ENCODE measurements around the gene ZBTB20.

ZBTB20 gene

DNA sequence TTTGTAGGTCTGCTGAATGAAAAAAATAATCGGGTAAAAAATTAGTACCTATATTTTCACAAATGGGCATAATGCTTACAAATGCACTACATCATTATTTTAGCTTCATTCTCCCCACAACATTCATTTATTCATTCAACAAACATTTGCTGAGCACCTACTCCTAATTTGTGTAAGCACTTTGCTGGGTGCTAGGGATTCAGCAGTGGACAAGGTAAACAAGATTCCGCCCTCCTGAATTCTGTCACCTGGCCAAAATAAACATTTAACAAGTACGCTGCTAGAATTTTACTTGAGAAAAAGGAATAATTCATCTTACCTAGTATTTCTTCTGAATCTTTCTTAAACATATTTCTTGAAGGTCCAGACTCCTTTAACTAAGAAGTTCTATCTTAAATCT is 781.2 kb downstream of the ZBTB20 start:
- Histone ChIP-seq H3K27ac (ENCODE audit: low read depth, low read length) (no peak overlapping the region), H4K20me1 (ENCODE audit: control insufficient read depth, insufficient read depth, low read depth, low read length) (no peaks in the 10 kb centered on the region), H3K9me2 (replicated peaks; ENCODE audit: control insufficient read depth, low read length) (no peaks in the 10 kb centered on the region), H3K4me2 (ENCODE audit: low read length) (no peak overlapping the region), H3K9me3 (ENCODE audit: control insufficient read depth, insufficient read depth, low read length) (no peaks in the 10 kb centered on the region), H3K79me2 (ENCODE audit: control insufficient read depth, low read length) (no peaks in the 10 kb centered on the region), H3K27me3 (ENCODE audit: control insufficient read depth, low read length) (no peaks in the 10 kb centered on the region), H3F3A (ENCODE audit: control insufficient read depth, insufficient read depth) (no peaks in the 10 kb centered on the region), H3K4me3 (ENCODE audit: low read length) (no peak overlapping the region), H3K36me3 (ENCODE audit: control insufficient read depth, low read length) (no peaks in the 10 kb centered on the region), H3K4me1 (ENCODE audit: control insufficient read depth, low read length) (no peaks in the 10 kb centered on the region)
- no peak for TF ChIP-seq EZH2phosphoT487 (IDR thresholded peaks at IDR 0.05; ENCODE audit: borderline replicate concordance, low read length)
- TF ChIP-seq, protein P1, sequence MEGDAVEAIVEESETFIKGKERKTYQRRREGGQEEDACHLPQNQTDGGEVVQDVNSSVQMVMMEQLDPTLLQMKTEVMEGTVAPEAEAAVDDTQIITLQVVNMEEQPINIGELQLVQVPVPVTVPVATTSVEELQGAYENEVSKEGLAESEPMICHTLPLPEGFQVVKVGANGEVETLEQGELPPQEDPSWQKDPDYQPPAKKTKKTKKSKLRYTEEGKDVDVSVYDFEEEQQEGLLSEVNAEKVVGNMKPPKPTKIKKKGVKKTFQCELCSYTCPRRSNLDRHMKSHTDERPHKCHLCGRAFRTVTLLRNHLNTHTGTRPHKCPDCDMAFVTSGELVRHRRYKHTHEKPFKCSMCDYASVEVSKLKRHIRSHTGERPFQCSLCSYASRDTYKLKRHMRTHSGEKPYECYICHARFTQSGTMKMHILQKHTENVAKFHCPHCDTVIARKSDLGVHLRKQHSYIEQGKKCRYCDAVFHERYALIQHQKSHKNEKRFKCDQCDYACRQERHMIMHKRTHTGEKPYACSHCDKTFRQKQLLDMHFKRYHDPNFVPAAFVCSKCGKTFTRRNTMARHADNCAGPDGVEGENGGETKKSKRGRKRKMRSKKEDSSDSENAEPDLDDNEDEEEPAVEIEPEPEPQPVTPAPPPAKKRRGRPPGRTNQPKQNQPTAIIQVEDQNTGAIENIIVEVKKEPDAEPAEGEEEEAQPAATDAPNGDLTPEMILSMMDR (IDR thresholded peaks at IDR 0.05; ENCODE audit: low read depth, low read length, poor library complexity, severe bottlenecking) = no peak

DNA sequence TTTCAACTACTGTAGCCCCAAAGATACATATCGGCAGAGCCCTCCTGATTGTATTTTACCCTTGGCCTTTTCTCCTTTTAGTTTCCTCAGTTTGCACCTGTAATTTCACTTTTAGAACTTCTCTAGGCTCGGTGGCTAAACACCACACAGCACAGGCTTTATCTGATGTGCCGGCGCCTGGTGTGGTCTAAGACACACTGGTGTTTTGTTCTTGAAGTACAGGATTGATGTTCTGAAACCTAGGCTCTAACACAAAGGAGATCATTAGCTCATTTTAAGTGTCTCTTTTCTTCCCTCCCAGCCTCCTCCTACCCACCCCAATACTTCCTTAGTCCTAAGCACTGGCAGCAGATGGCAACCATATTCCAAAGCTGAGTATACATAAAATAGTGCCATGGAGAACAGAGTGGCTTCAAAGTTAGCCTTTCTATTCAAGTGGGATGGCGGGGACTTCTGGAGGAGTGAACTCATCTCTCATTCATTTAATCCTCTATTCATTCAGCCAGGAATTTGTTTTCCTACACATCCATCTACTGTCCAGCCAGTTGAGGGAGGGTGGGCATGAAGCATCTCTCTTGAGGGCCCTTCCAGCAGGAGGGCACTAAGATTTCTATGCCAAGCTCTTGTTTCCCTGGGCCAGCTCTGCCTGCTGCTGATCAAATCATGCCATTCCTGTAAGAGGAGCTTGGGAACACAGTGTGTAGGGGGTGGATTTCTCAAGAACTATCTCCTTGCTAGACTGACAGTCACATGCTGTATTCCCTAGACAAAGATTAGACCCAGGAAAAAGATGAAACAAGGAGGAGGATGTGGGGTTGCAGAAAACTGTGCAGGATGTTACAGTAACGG is 782.1 kb downstream of the ZBTB20 start:
- Histone ChIP-seq H3K4me3 (ENCODE audit: low read length) (no peak overlapping the region), H3K4me1 (ENCODE audit: control insufficient read depth, low read length) (no peaks in the 10 kb centered on the region), H3K4me2 (ENCODE audit: low read length) (no peak overlapping the region), H4K20me1 (ENCODE audit: control insufficient read depth, insufficient read depth, low read depth, low read length) (no peaks in the 10 kb centered on the region), H3K27ac (ENCODE audit: low read depth, low read length) (no peak overlapping the region), H3F3A (ENCODE audit: control insufficient read depth, insufficient read depth) (no peaks in the 10 kb centered on the region), H3K9me2 (replicated peaks; ENCODE audit: control insufficient read depth, low read length) (no peaks in the 10 kb centered on the region), H3K27me3 (ENCODE audit: control insufficient read depth, low read length) (no peaks in the 10 kb centered on the region), H3K9me3 (ENCODE audit: control insufficient read depth, insufficient read depth, low read length) (no peaks in the 10 kb centered on the region), H3K79me2 (ENCODE audit: control insufficient read depth, low read length) (no peaks in the 10 kb centered on the region), H3K36me3 (ENCODE audit: control insufficient read depth, low read length) (no peaks in the 10 kb centered on the region)
- TF ChIP-seq EZH2phosphoT487 (IDR thresholded peaks at IDR 0.05; ENCODE audit: borderline replicate concordance, low read length) = no peak
- TF ChIP-seq, protein P1 (IDR thresholded peaks at IDR 0.05; ENCODE audit: low read depth, low read length, poor library complexity, severe bottlenecking) = no peak

DNA sequence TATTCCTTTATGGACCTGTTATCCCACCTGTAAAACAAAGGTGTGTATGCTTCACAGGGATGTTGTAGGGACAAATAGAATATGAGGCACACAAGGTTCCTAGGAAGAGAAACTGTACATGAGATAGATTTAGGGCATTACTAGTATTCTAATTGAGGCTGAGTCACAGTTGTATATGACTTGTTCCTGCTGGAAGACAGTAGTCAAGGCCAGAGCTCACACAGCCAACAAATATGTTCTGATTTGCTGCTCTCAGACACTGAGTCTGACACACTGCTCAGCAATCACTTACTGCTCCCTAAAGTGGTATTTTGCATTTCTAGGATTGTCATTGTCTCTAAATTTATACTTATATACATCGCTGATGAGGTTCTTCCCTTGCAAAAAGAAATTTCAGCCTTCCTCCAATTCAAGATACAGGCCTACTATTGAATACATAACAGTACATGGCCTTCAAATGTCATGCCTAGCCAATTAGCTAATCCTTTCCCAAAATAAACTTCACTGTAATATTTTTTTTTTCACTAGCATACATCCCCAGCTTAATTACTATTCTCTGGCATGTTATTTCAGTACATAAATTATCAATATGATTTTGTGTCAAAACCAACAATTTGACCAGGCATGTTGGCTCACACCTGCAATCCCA is 783.4 kb downstream of the ZBTB20 start:
- H3K4me2 ChIP-seq (ENCODE audit: low read length) = no peak overlapping the region
- H3K9me2 ChIP-seq (replicated peaks; ENCODE audit: control insufficient read depth, low read length) = no peaks in the 10 kb centered on the region
- TF ChIP-seq, protein P1 (IDR thresholded peaks at IDR 0.05; ENCODE audit: low read depth, low read length, poor library complexity, severe bottlenecking) = no peak
- no peak for TF ChIP-seq EZH2phosphoT487 (IDR thresholded peaks at IDR 0.05; ENCODE audit: borderline replicate concordance, low read length)
- no peak overlapping the region for H3K4me3 ChIP-seq (ENCODE audit: low read length)
- H3K27me3 ChIP-seq (ENCODE audit: control insufficient read depth, low read length) = no peaks in the 10 kb centered on the region
- H3K27ac ChIP-seq (ENCODE audit: low read depth, low read length) = no peak overlapping the region
- H3K9me3 ChIP-seq (ENCODE audit: control insufficient read depth, insufficient read depth, low read length) = no peaks in the 10 kb centered on the region
- H3K79me2 ChIP-seq (ENCODE audit: control insufficient read depth, low read length) = no peaks in the 10 kb centered on the region
- no peaks in the 10 kb centered on the region for H3F3A ChIP-seq (ENCODE audit: control insufficient read depth, insufficient read depth)
- no peaks in the 10 kb centered on the region for H3K4me1 ChIP-seq (ENCODE audit: control insufficient read depth, low read length)
- no peaks in the 10 kb centered on the region for H4K20me1 ChIP-seq (ENCODE audit: control insufficient read depth, insufficient read depth, low read depth, low read length)
- no peaks in the 10 kb centered on the region for H3K36me3 ChIP-seq (ENCODE audit: control insufficient read depth, low read length)
